ENCODE results near the gene HDGFL2. TPM values are rescaled to one million over a fixed set of nuclear protein-coding genes. Genes with fewer than 3 reads are reported as not detected.

The HDGFL2 gene
- total and polyA plus RNA-seq, 10 of the 15 experiments (the other 5 are each of a cell fraction or from before 2014, with no cell fraction given), result 0.16 to 56.9 (median 25.3) TPM

- TF ChIP-seq SPI1 (IDR thresholded peaks at IDR 0.05; ENCODE audit: borderline replicate concordance, insufficient read depth, low read depth, low read length) (no peak), MYB (IDR thresholded peaks at IDR 0.05; ENCODE audit: borderline replicate concordance, low read depth, low read length) (no peak), KDM1A (IDR thresholded peaks at IDR 0.05; ENCODE audit: borderline replicate concordance) (no peak), NFYB (IDR thresholded peaks at IDR 0.05; ENCODE audit: insufficient read depth, low read depth, low read length) (no peak)
Measured at GRCh38 chr19:4506449-4507149, 34.5 kb downstream of the HDGFL2 start (continued).

GRCh38 chr19:4507150-4507452, 35.0 kb downstream of the HDGFL2 start:
- no peaks in the 10 kb centered on the region for H3K4me1 ChIP-seq (ENCODE audit: control insufficient read depth, insufficient read depth, low read length)
- RAD21 ChIA-PET (ENCODE audit: unreplicated experiment), result no interaction called here
- SMC1A ChIA-PET (ENCODE audit: uncharacterized antibody, unreplicated experiment), result no interaction called here
- no peak for DNase-seq (ENCODE audit: low read depth, low spot score)
- H3K9ac ChIP-seq (ENCODE audit: control insufficient read depth, insufficient read depth, low read length), result no peak overlapping the region
- FAIRE-seq, result no peak
- no peak for ATAC-seq
- intact Hi-C loops (cut with micrococcal nuclease; ENCODE audit: unreplicated experiment) (no loop called here), in situ Hi-C loops (cut with MboI) (no loop called here)
- no peaks in the 10 kb centered on the region for H3K9me3 ChIP-seq (replicated peaks; ENCODE audit: control insufficient read depth, insufficient read depth, low read length)
- H4K20me1 ChIP-seq (ENCODE audit: control insufficient read depth, insufficient read depth), result no peaks in the 10 kb centered on the region
- no peaks in the 10 kb centered on the region for H3K79me2 ChIP-seq (ENCODE audit: control insufficient read depth, insufficient read depth, low read length)
- TF ChIP-seq ZNF384 (IDR thresholded peaks at IDR 0.05; ENCODE audit: borderline replicate concordance, low read depth, low read length), result no peak
- no peak for TF ChIP-seq USF1 (IDR thresholded peaks at IDR 0.05; ENCODE audit: borderline replicate concordance, extremely low read length, insufficient read depth, low read depth, low read length)
- TF ChIP-seq SMAD5 (IDR thresholded peaks at IDR 0.05; ENCODE audit: low read depth), result no peak
- TF ChIP-seq ZBTB11 (CRISPR knock-in tag; IDR thresholded peaks at IDR 0.05), result no peak
- no peak for TF ChIP-seq GATAD2B (conservative IDR thresholded peaks at IDR 0.05; ENCODE audit: low read depth)
- no peak for TF ChIP-seq WRNIP1 (IDR thresholded peaks at IDR 0.05; ENCODE audit: borderline replicate concordance, low read depth, low read length)
- TF ChIP-seq SREBF1 (IDR thresholded peaks at IDR 0.05; ENCODE audit: low read length), result no peak
- no peak for TF ChIP-seq PML (IDR thresholded peaks at IDR 0.05; ENCODE audit: low read length)
- TF ChIP-seq, protein P1, sequence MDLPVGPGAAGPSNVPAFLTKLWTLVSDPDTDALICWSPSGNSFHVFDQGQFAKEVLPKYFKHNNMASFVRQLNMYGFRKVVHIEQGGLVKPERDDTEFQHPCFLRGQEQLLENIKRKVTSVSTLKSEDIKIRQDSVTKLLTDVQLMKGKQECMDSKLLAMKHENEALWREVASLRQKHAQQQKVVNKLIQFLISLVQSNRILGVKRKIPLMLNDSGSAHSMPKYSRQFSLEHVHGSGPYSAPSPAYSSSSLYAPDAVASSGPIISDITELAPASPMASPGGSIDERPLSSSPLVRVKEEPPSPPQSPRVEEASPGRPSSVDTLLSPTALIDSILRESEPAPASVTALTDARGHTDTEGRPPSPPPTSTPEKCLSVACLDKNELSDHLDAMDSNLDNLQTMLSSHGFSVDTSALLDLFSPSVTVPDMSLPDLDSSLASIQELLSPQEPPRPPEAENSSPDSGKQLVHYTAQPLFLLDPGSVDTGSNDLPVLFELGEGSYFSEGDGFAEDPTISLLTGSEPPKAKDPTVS (IDR thresholded peaks at IDR 0.05; ENCODE audit: low read depth, low read length), result no peak
- no peak for TF ChIP-seq TBL1XR1 (IDR thresholded peaks at IDR 0.05; ENCODE audit: low read depth, low read length)
- no TSS peak for BruUV-seq (replicated peaks)
- H3K27me3 ChIP-seq (replicated peaks in 1 of 2; ENCODE audit: control insufficient read depth in 2 of 2, insufficient read depth in 2 of 2, low read length in 1 of 2), result no peaks in the 10 kb centered on the region
- no peaks in the 10 kb centered on the region; a peak in 1 of 4 replicates for H3K36me3 ChIP-seq (ENCODE audit: control insufficient read depth in 2 of 2, insufficient read depth in 2 of 2, low read length in 1 of 2)
- no peak overlapping the region for H2AFZ ChIP-seq (ENCODE audit: control insufficient read depth, low read depth, low read length)
- POLR2A ChIA-PET, result no interaction called here
- WGBS (ENCODE audit: insufficient coverage, insufficient replicate concordance, low lambda C conversion rate, missing lambda C conversion rate), result 90% methylated on average over 12 of the region's 12 CpGs
- CTCF ChIA-PET, result no interaction called here
- H3K4me3 ChIP-seq, result no peak overlapping the region
- no peak overlapping the region for H3K27ac ChIP-seq (ENCODE audit: control insufficient read depth, insufficient read depth)
- no peak overlapping the region for H3K4me2 ChIP-seq (ENCODE audit: control insufficient read depth, insufficient read depth)

Measured in GM12878 (cell line).